Effector memory CD4-positive, alpha-beta T cell (primary cell): ENCODE measurements around the gene MT1A.

Experiments used
- DNase-seq, 3 donors: peaks; one replicate each; pipeline ENCODE4 v3.0.0-alpha.2; 2020
- H3K27ac ChIP-seq: 2 replicates; pipeline ENCODE4 v1.7.0; 2013; ENCODE audit warnings: mild to moderate bottlenecking, low read length, moderate library complexity; ENCODE audit not compliant: insufficient read depth, poor library complexity, severe bottlenecking
- H3K27me3 ChIP-seq: replicated peaks from 2 replicates; pipeline ENCODE4 v1.7.0; 2013; ENCODE audit warnings: mild to moderate bottlenecking, low read length; ENCODE audit not compliant: insufficient read depth, control insufficient read depth, poor library complexity, severe bottlenecking
- H3K36me3 ChIP-seq: 2 replicates; pipeline ENCODE4 v1.7.0; 2013; ENCODE audit warnings: mild to moderate bottlenecking, low read length, moderate library complexity; ENCODE audit not compliant: control insufficient read depth, insufficient read depth
- H3K4me1 ChIP-seq: 2 replicates; pipeline ENCODE4 v1.7.0; 2013; ENCODE audit warnings: low read length, mild to moderate bottlenecking; ENCODE audit not compliant: control insufficient read depth, insufficient read depth, poor library complexity, severe bottlenecking
- H3K4me3 ChIP-seq: 2 replicates; pipeline ENCODE4 v1.7.0; 2013; ENCODE audit warnings: low read length, low read depth, mild to moderate bottlenecking; ENCODE audit not compliant: insufficient read depth, poor library complexity, severe bottlenecking
- H3K9me3 ChIP-seq: 2 replicates; pipeline ENCODE4 v1.7.0; 2013; ENCODE audit warnings: mild to moderate bottlenecking, low read length, moderate library complexity; ENCODE audit not compliant: control insufficient read depth
- total RNA-seq, 3 donors: gene quantifications; one replicate each; lab custom pipeline; 2026; lab: John Stamatoyannopoulos, UW

MT1A gene
- 0 reads per million in 3 donors for total RNA-seq

DNA sequence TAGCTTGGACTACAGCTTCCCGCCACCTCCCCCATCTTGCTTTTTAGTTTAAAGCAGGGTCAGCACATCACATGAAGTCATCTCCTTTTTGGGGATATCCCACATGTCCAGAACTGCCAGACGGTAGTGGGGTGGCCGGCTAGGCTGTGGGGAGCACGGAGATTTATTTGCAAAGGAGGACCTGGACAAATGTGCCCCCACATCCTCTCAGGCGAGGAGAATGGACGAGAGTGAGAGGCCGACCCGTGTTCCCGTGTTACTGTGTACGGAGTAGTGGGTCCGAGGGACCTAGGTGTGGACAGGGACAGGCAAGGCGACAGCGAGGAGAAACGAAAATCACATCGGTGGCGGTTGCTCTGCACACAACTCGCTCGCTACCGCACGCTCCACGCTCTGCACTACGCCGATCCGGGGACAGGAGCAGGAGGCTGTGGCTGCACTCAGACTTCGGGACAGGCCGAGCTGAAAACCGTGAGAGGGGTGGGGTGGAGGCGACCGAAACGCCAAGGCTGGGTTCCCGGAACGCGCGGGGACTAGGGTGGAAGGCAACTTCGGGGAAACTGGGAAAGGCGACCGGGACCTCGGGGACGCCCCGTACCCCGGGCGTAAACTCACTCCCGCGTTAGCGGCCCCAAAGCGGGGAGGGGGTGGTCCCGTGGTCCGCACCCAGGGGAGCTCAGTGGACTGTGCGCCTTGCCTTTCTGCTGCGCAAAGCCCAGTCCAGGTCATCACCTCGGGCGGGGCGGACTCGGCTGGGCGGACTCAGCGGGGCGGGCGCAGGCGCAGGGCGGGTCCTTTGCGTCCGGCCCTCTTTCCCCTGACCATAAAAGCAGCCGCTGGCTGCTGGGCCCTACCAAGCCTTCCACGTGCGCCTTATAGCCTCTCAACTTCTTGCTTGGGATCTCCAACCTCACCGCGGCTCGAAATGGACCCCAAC, at the start of gene MT1A:
Gene MT1A, plus strand, starts transcription at position 853 of the 937 bp plus-strand sequence. Its CDS starts 73 bp downstream, at position 926.
- Histone ChIP-seq H3K36me3 (no peaks in the 10 kb centered on the region), H3K4me1 (peaks cover 23% of the 10 kb centered on the region), H3K4me3 (peak within 1 kb of the TSS; percentile 13), H3K27ac (no peak within 1 kb of the TSS), H3K9me3 (no peaks in the 10 kb centered on the region), H3K27me3 (peaks cover 49% of the 10 kb centered on the region)
- DNase-seq: no peak

DNA sequence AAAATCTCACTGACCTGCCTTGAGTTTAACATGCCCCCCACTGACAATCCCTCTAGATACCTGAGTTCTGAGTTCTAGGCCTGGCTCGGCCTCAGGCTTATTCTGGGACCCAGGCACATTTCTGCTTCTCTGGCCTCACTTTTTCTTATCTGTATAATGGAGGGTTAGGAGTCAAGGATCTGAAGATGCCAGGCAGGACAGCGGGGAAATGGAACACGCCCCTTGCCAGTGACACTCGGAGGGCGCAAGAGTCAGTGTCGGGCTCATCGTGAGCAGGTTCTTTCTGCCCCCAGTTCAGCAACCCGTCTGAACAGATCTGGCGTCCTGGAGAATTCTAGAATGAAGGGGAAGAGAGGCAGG, 49.7 kb upstream of the MT1A start:
- H3K27me3 ChIP-seq: peaks cover 16% of the 10 kb centered on the region
- H3K27ac ChIP-seq: no peak overlapping the region
- DNase-seq: no peak
- H3K4me3 ChIP-seq: peak overlapping the region; percentile 54
- no peaks in the 10 kb centered on the region for H3K9me3 ChIP-seq
- H3K4me1 ChIP-seq: peaks cover 9% of the 10 kb centered on the region
- no peaks in the 10 kb centered on the region for H3K36me3 ChIP-seq

DNA sequence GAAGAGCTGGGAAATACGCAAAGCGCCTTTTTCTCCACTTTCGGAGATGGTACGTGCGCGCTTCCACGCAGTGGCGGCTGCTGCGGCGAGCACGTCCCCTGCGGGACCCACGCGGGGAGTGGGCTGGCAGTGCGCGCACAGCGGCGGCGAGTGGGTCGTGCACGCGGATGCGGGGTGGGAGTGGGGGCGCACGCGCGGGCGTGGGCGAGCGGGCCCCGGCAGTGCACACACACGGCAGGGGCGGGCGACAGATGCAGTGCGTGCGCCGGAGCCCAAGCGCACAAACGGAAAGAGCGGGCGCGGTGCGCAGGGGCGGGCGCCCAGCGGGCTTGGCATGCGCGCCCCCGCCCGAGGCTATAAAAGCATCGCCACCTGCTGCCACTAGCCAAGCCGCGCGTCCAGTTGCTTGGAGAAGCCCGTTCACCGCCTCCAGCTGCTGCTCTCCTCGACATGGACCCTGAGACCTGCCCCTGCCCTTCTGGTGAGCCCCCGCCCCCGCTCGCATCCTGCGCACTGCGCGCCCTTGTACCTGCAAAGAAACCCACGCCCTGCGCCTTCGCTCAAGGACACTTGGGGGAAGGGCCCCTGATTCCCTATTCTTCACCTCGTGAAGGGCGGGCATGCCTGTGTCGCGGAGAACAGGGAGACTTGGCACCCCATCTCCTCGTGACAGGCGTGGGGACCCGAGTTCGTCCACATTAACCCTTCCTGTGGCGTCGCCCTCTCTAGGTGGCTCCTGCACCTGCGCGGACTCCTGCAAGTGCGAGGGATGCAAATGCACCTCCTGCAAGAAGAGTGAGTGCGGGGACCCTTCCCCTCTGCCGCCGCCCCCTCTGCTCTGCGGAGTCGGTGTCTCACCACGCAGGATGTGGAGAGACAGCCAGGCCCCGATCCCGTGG, 49.1 kb upstream of the MT1A start, which contains the start of gene MT3:
Gene MT3, plus strand, starts transcription at position 388 of the 899 bp plus-strand sequence. Its CDS starts 63 bp downstream, at position 451.
- H3K27me3 ChIP-seq: peaks cover 16% of the 10 kb centered on the region
- DNase-seq: no peak
- H3K27ac ChIP-seq: no peak within 1 kb of the TSS
- H3K4me3 ChIP-seq: peak within 1 kb of the TSS; percentile 54
- no peaks in the 10 kb centered on the region for H3K9me3 ChIP-seq
- peaks cover 9% of the 10 kb centered on the region for H3K4me1 ChIP-seq
- H3K36me3 ChIP-seq: no peaks in the 10 kb centered on the region

DNA sequence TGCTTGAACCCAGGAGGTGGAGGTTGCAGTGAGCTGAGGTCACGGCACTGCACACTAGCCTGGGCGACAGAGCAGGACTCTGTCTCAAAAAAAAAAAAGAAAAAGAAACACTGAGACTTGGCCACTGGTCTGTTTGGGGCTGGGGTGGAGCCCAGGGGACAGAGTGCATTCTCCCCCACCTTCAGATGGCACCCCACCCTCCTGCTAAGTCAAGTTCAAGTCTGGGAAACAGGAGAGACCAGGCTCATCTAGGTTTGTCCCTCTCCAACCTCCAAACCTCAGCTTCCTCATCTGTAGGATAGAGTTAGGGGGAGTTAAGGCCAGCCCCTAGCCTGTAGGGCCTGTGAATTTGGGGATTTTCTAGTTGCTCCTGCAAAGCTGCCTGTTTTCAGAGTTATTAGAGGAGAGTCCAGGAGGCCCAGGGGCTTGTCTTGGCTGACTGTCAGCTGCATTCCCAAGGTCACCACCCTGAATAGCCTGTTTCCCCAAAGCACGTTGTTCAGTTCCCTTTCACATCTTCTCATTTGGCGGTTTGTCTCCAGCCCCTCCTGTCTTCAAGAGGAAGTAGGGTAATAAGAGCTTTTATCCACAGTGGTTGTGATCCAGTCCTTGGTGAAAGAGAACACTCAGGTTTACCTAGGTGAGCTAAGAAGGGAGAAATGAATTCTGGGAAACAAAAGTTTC, 46.9 kb upstream of the MT1A start:
- H3K27ac ChIP-seq: no peak overlapping the region
- peaks cover 9% of the 10 kb centered on the region for H3K4me1 ChIP-seq
- H3K36me3 ChIP-seq: no peaks in the 10 kb centered on the region
- no peak for DNase-seq
- H3K9me3 ChIP-seq: no peaks in the 10 kb centered on the region
- H3K4me3 ChIP-seq: no peak overlapping the region
- peaks cover 16% of the 10 kb centered on the region for H3K27me3 ChIP-seq

DNA sequence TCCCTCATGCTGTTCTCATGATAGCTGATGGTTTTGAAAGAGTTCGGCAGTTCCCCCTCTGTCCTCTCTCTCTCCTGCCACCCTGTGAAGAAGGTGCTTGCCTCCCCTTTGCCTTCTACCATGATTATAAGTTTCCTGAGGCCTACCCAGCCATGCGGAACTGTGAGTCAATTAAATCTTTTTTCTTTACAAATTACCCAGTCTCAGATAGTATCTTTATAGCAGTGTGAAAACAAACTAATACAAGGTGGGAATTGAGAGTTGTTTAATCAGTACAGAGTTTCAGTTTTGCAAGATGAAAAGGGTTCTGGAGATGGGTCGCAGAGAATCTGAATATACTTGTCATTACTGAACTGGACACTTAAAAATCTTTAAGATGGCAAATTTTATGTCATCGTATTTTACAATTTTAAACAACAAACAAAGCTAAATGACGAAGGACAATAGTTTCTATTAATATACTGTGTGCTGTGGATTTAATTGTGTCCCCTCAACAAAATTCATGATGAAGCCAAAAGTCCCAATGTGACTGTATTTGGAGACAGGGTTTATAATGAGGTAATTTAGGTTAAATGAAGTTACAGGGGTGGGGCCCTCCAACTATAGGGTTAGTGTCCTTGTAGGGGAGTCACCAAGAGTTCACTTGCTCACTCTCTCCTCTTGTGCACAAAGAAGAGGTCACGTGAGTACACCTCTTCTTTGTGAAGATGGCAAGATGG, 44.7 kb upstream of the MT1A start:
- no peak for DNase-seq
- H3K27ac ChIP-seq: no peak overlapping the region

DNA sequence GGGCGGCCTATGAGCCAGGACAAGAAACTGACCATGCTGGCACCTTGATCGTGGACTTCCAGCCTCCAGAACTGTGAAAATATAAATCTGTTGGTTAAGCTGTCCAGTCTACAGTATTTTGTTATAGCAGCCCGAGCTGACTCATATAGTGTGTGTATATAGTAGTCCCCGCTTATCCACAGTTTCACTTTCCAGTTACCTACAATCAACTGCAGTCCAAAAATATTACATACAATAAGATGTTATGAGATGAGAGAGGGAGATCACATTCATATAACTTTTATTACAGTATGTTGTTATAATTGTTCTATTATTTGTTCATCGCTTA, 44.2 kb upstream of the MT1A start:
- Histone ChIP-seq H3K27me3 (peaks cover 16% of the 10 kb centered on the region), H3K4me3 (no peak overlapping the region), H3K9me3 (no peaks in the 10 kb centered on the region), H3K27ac (no peak overlapping the region), H3K36me3 (no peaks in the 10 kb centered on the region), H3K4me1 (peaks cover 9% of the 10 kb centered on the region)
- DNase-seq: no peak

More for the DNA sequence above, 44.7 kb upstream of the MT1A start:
- Histone ChIP-seq H3K36me3 (no peaks in the 10 kb centered on the region), H3K27me3 (peaks cover 16% of the 10 kb centered on the region), H3K4me3 (no peak overlapping the region), H3K4me1 (peaks cover 9% of the 10 kb centered on the region), H3K9me3 (no peaks in the 10 kb centered on the region)

DNA sequence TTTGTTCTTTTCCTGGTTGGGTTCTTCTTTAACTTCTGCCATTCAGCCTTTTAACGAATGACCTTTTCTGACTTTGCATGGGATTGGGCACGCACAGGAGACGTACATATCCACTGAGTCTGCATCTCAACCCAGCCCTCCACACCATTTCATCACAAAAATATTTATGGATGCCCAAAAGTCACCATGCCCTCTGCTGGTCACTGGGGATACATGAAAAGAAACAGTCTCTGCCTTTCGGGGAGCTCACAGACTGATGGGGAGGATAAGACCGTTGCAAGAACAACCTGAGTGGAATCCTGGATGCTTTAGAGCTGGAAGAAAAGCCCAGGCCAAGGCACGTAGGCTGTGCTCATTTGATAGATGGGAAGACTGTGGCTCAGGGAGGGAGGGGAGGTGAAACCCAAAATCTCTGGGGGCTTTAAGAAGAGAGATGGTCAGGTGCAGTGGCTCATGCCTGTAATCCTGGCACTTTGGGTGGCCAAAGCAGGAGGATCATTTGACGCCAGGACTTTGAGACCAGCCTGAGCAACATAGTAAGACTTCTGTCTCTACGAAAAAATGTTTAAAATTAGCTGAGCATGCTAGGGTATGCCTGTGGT, 38.0 kb upstream of the MT1A start:
- Histone ChIP-seq H3K36me3 (no peaks in the 10 kb centered on the region), H3K27me3 (peaks cover 3% of the 10 kb centered on the region), H3K4me1 (no peaks in the 10 kb centered on the region), H3K27ac (no peak overlapping the region), H3K4me3 (no peak overlapping the region), H3K9me3 (no peaks in the 10 kb centered on the region)
- DNase-seq: no peak

DNA sequence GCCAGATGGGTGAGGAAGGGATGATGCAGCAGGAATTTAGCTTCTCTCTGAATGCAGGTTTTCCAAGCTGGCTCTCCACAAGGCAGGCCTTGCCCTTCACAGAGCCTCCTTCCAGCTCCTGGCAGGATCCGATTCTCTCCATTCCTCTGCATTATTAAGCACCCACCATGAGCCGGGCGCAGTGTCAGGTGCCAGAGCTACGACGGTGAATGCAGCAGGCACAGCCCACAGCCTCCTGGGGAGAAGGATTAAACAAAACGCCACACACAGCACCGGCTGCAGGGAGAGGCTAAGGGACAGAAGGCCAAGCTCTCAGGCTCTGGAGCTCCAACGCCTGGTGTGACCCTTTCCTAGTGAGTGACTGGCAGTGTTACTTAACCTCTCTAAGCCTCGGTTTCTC, 37.1 kb upstream of the MT1A start:
- Histone ChIP-seq H3K36me3 (no peaks in the 10 kb centered on the region), H3K4me1 (no peaks in the 10 kb centered on the region), H3K4me3 (no peak overlapping the region), H3K27me3 (peaks cover 3% of the 10 kb centered on the region), H3K9me3 (no peaks in the 10 kb centered on the region), H3K27ac (no peak overlapping the region)
- no peak for DNase-seq

DNA sequence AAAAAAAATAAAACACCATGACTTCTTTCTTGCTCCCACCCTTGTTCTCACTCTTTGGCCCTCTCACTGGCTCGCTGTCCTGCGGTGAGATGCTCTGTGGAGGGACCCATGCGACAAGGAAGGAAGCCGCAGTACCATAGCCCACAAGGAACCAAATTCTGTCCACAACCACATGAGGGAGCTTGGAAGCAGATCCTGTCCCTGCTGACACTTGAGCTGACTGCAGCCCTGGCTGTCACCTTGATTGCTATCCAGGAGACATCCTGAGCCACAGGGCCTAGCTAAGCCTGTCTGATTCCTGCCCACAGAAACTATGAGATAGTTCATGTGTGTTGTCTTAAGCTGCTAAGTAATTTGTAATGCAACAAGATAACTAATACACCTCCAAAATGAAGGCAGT, 34.9 kb upstream of the MT1A start:
- Histone ChIP-seq H3K4me1 (peaks cover 17% of the 10 kb centered on the region), H3K36me3 (no peaks in the 10 kb centered on the region), H3K27me3 (peaks cover 3% of the 10 kb centered on the region), H3K4me3 (no peak overlapping the region), H3K27ac (no peak overlapping the region), H3K9me3 (no peaks in the 10 kb centered on the region)
- DNase-seq: no peak
